Spleen (tissue), 11 donors: ENCODE results near the gene ACY1. TPM values are rescaled to one million over a fixed set of nuclear protein-coding genes. Genes with fewer than 3 reads are reported as not detected.
A peak's percentile ranks its signal among the peaks of the same experiment; 100 is the strongest.

Experiments used
- DNase-seq: peaks from one replicate; pipeline ENCODE4 v3.0.0-alpha.2; 2020
- H3K27ac ChIP-seq, 8 donors: fragments of 200-600 bp; sonication (generic) in 7 of 8; 1 replicate in 4 of 8; 2 replicates in 4 of 8; pipeline versions ENCODE4 v1.5.0 to v1.8.0; 2016 to 2021; ENCODE audit warnings: inconsistent platforms in 4 of 8, mild to moderate bottlenecking in 4 of 8, moderate library complexity in 1 of 8
- H3K27me3 ChIP-seq, 7 donors: fragments of 200-600 bp; sonication (generic) in 6 of 7; replicated peaks in 1 of 7; 1 replicate in 4 of 7; 2 replicates in 3 of 7; pipeline versions ENCODE4 v1.5.0 to v1.8.0; 2016 to 2021; ENCODE audit warnings: inconsistent platforms in 3 of 7, mild to moderate bottlenecking in 1 of 7
- H3K36me3 ChIP-seq, 6 donors: fragments of 200-600 bp; sonication (generic) in 5 of 6; 1 replicate in 4 of 6; 2 replicates in 2 of 6; pipeline versions ENCODE4 v1.5.0 to v1.8.0; 2016 to 2021; ENCODE audit warnings: inconsistent platforms in 2 of 6
- H3K4me1 ChIP-seq, 6 donors: fragments of 200-600 bp; sonication (generic) in 5 of 6; 1 replicate in 3 of 6; 2 replicates in 3 of 6; pipeline versions ENCODE4 v1.5.0 to v1.8.0; 2016 to 2021; ENCODE audit warnings: inconsistent platforms in 3 of 6
- H3K4me3 ChIP-seq, 8 donors: fragments of 200-600 bp; sonication (generic) in 7 of 8; 1 replicate in 4 of 8; 2 replicates in 4 of 8; pipeline versions ENCODE4 v1.5.0 to v1.8.0; 2016 to 2021; ENCODE audit warnings: inconsistent platforms in 4 of 8, mild to moderate bottlenecking in 4 of 8, moderate library complexity in 2 of 8
- H3K9me3 ChIP-seq, 8 donors: fragments of 200-600 bp; sonication (generic) in 7 of 8; 1 replicate in 4 of 8; 2 replicates in 4 of 8; pipeline versions ENCODE4 v1.5.0 to v1.8.0; 2016 to 2021; ENCODE audit warnings: inconsistent platforms in 4 of 8
- CTCF ChIP-seq, 11 experiments: fragments of 200-600 bp in 7 of 11; fragments of 450-650 bp in 4 of 11; sonication (generic) in 4 of 11; IDR thresholded peaks in 8 of 11; conservative IDR thresholded peaks in 3 of 11; 1 replicate in 7 of 11; 2 replicates in 4 of 11; pipeline versions ENCODE4 v1.4.0 to v1.8.0; 2016 to 2021; ENCODE audit warnings: antibody characterized with exemption in 11 of 11, inconsistent platforms in 4 of 11, mild to moderate bottlenecking in 1 of 11
- POLR2A ChIP-seq, 3 donors: fragments of 450-650 bp; IDR thresholded peaks; one replicate each; pipeline ENCODE4 v1.5.1; 2017; ENCODE audit warnings: antibody characterized with exemption in 3 of 3, mild to moderate bottlenecking in 1 of 3
- POLR2AphosphoS5 ChIP-seq, 3 donors: sonication (generic); formaldehyde crosslinking; IDR thresholded peaks; one replicate each; pipeline ENCODE4 v1.5.1; 2017; ENCODE audit warnings: antibody characterized with exemption in 3 of 3
- WGBS, 5 donors: extraction: QIAGEN DNeasy Blood & Tissue Kit in 3 of 5; methylation state at CpG; one replicate each; pipeline versions ENCODE4 v1.1.5 to v1.1.7; 2013 to 2018; 5-methylcytosine and 5-hydroxymethylcytosine counted together
- intact Hi-C: fragments of 100-400 bp; cut with DNase I; formaldehyde crosslinking; loops from one replicate; pipeline ENCODE4 v1.15.0; 2023; ENCODE audit warnings: low total_unique reads
- polyA plus RNA-seq, 3 donors: library from polyadenylated mRNA; stranded (reverse); fragments of 200-250 nt; gene quantifications; one replicate each; pipeline ENCODE4 v1.2.1, GENCODE V29; 2013
- total RNA-seq, 7 donors: library from RNA; depleted of rRNA in 3 of 7; stranded (reverse); fragments of >200 nt in 3 of 7; fragmentation: NEBNext Ultra II Directional in 4 of 7; extraction: Animal tissue kit (Norgen Biotek cat#: 25700) in 4 of 7; gene quantifications; one replicate each; pipeline versions ENCODE4 v1.1.0 to v1.2.1, GENCODE V29; 2016 to 2021
- donor health status: healthy with polysubstance abuse.
- donor health status: DM: no; HTN: no; CAD: no; lungs with moderate emphysema.
- donor health status: DM: no; HTN: no; CAD: no.
- donor health status: Bipolar disorder and iron deficiency.
- donor health status: healthy.
- donor health status: DM: no; HTN: no; CAD: no.
- donor health status: DM: yes; HTN: yes; CAD: no.

ACY1 gene
- total and polyA plus RNA-seq, 10 donors: 16.7 to 31.1 (median 28.2) TPM

- Histone ChIP-seq H3K27me3 (peaks cover 0 to 18% (median 0%) of the 10 kb centered on the region in 7 donors), H3K4me3 (no peak overlapping the region), H3K9me3 (no peaks in the 10 kb centered on the region), H3K27ac (peak overlapping the region in 3 of 8 donors; percentile 86 to 90 (median 89)), H3K36me3 (peaks cover 0 to 10% (median 0%) of the 10 kb centered on the region in 6 donors), H3K4me1 (peaks cover 10 to 86% (median 47%) of the 10 kb centered on the region in 6 donors)
- DNase-seq: no peak
- whole genome bisulfite sequencing, 5 donors: 88 to 92% (median 91%) methylated on average over 4 to 6 of the region's 6 CpGs
- TF ChIP-seq CTCF (IDR thresholded peaks at IDR 0.05 in 8 of 11, conservative IDR thresholded peaks at IDR 0.05 in 3 of 11): no peak
- no peak for TF ChIP-seq POLR2AphosphoS5 (IDR thresholded peaks at IDR 0.05)
- no peak for TF ChIP-seq POLR2A (IDR thresholded peaks at IDR 0.05)
- intact Hi-C loops: no loop called here
These were observed 14.3 kb upstream of the ACY1 start for GRCh38 chr3:51968883-51969678.

GRCh38 chr3:51969841-51970240 is 13.5 kb upstream of the ACY1 start:
- peaks cover 0 to 18% (median 0%) of the 10 kb centered on the region in 7 donors for H3K27me3 ChIP-seq
- intact Hi-C loops: no loop called here
- no peaks in the 10 kb centered on the region for H3K9me3 ChIP-seq
- 77 to 89% (median 84%) methylated on average over 4 of the region's 4 CpGs for WGBS, 5 donors
- no peak for DNase-seq
- no peak overlapping the region for H3K27ac ChIP-seq
- peaks cover 0 to 10% (median 0%) of the 10 kb centered on the region in 6 donors for H3K36me3 ChIP-seq
- peaks cover 17 to 87% (median 54%) of the 10 kb centered on the region in 6 donors for H3K4me1 ChIP-seq
- TF ChIP-seq POLR2AphosphoS5 (IDR thresholded peaks at IDR 0.05) (no peak), CTCF (IDR thresholded peaks at IDR 0.05 in 8 of 11, conservative IDR thresholded peaks at IDR 0.05 in 3 of 11) (no peak), POLR2A (IDR thresholded peaks at IDR 0.05) (no peak)
- H3K4me3 ChIP-seq: no peak overlapping the region

- Histone ChIP-seq H3K9me3 (no peaks in the 10 kb centered on the region), H3K27me3 (peaks cover 0 to 18% (median 0%) of the 10 kb centered on the region in 7 donors), H3K4me1 (peaks cover 20 to 92% (median 61%) of the 10 kb centered on the region in 6 donors), H3K4me3 (no peak overlapping the region), H3K27ac (no peak overlapping the region), H3K36me3 (peaks cover 0 to 10% (median 0%) of the 10 kb centered on the region in 6 donors)
- no peak for TF ChIP-seq CTCF (IDR thresholded peaks at IDR 0.05 in 8 of 11, conservative IDR thresholded peaks at IDR 0.05 in 3 of 11)
- TF ChIP-seq POLR2A (IDR thresholded peaks at IDR 0.05): no peak
- TF ChIP-seq POLR2AphosphoS5 (IDR thresholded peaks at IDR 0.05): no peak
- WGBS, 5 donors: 84 to 92% (median 90%) methylated on average over 4 to 6 of the region's 6 CpGs
- no peak for DNase-seq
- intact Hi-C loops: no loop called here
These were observed 12.6 kb upstream of the ACY1 start for GRCh38 chr3:51970606-51971300.

- 73 to 95% (median 92%) methylated on average over 3 to 11 of the region's 11 CpGs for WGBS, 5 donors
- no peak for TF ChIP-seq POLR2AphosphoS5 (IDR thresholded peaks at IDR 0.05)
- no peak for TF ChIP-seq CTCF (IDR thresholded peaks at IDR 0.05 in 8 of 11, conservative IDR thresholded peaks at IDR 0.05 in 3 of 11)
- TF ChIP-seq POLR2A (IDR thresholded peaks at IDR 0.05): no peak
- Histone ChIP-seq H3K4me1 (peaks cover 26 to 92% (median 62%) of the 10 kb centered on the region in 6 donors), H3K4me3 (no peak overlapping the region), H3K27me3 (peaks cover 0 to 18% (median 0%) of the 10 kb centered on the region in 7 donors), H3K27ac (peak overlapping the region in 1 of 8 donors; percentile 5), H3K9me3 (no peaks in the 10 kb centered on the region), H3K36me3 (peaks cover 0 to 10% (median 0%) of the 10 kb centered on the region in 6 donors)
- intact Hi-C loops: no loop called here
- DNase-seq: no peak
These were observed 12.0 kb upstream of the ACY1 start for GRCh38 chr3:51971350-51971749.
